RPMI7951 (cell line): ENCODE data around the gene GPR146. TPM values are rescaled to one million over a fixed set of nuclear protein-coding genes. Genes with fewer than 3 reads are reported as not detected.
"Not testable (repeated sequence)": the region's sequence is repeated elsewhere in the genome, so short reads cannot be mapped to it uniquely, and the experiment has no call there.

ENCODE experiments used
- DNase-seq: peaks from one replicate; pipeline ENCODE4 v3.0.0-alpha.2; 2012; ENCODE audit warnings: low read depth
- total RNA-seq: library from RNA; depleted of rRNA; stranded (reverse); fragments of >200 nt; shearing (Covaris generic); gene quantifications from 2 replicates; pipeline ENCODE4 v1.2.3, GENCODE V29; 2014; rRNA removed

The GPR146 gene, protein sequence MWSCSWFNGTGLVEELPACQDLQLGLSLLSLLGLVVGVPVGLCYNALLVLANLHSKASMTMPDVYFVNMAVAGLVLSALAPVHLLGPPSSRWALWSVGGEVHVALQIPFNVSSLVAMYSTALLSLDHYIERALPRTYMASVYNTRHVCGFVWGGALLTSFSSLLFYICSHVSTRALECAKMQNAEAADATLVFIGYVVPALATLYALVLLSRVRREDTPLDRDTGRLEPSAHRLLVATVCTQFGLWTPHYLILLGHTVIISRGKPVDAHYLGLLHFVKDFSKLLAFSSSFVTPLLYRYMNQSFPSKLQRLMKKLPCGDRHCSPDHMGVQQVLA
- total RNA-seq = 1.7 and 5.0 TPM in 2 replicates

DNA sequence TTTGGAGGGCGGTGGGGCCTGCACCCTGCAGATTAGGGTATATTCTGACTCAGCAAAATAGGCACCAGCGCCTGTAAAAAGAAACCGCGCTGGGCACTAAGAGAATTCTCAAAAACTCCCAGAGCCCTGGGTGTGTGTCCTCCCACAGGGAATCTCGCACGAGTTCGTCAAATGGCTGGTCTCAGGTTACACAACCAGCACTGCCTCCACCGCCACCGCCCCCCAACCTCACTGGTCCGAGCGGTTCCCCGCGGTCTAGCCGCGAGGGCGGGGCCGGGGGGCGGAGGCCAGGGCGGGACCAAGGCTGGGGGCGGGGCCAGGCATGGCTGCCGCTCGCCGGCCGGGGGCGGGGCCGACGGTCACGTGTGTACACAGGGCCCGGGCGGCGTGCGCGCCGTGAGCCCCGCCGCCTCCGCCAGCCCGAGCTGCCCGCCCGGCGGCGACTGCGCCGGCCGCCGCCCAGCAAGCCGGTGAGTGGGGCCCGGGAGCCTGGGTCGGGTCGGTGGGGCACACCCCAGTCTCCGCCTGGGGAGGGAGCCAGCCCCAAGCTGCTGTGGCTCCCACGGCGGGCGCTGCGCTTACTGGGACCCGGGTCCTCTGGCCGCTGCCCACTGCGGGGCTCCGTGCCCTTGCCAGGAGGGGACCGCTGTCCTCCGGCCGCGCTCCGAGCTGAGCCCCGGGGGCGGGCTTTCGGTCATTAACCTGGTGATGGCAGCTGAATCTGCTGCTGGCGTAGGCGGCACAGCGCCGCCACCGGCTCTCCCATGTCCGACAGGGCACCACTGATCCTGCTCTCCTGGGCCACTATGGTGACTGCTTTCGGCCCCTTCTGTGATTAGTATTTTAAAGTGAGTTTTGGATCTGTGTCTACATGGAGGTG is at the start of gene GPR146:
TSS of gene GPR146 (plus strand) at position 358 of the 880 bp plus-strand sequence. CDS start 12,970 bp downstream, outside the sequence.
- DNase-seq = peak; percentile 98

DNA sequence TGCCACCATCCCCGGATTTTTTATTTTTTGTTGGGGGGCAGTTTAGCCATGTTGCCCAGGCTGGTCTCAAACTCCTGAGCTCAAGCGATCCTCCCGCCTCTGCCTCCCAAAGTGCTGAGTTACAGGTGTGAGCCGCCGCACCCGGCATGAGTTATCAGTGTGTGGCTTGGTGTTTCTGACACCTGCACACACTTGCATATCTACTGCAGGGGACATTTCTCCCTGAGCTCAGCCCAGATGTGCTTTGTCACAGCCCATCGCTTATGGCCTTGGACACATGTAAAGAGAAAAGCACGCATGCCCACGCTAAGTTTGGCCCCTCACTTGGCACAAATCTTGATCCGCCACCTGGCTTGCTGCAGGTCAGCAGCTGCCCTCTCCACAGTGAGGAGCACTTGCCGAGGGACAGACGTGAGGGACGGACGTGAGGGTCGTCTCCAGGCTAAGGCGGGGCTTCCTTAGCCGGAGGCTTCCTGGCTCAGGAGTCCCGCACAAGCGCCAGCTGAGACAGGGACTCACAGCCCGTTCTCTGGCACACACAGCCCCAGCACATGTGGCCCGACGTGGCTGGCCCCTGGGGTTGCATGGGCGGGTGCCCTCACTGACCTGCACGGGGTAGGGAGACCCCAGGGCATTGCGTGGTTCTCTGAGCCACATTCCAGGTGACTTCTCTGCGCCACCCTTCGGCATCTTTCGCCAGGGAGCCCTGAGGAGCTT is 49.6 kb upstream of the GPR146 start:
- no peak for DNase-seq

DNA sequence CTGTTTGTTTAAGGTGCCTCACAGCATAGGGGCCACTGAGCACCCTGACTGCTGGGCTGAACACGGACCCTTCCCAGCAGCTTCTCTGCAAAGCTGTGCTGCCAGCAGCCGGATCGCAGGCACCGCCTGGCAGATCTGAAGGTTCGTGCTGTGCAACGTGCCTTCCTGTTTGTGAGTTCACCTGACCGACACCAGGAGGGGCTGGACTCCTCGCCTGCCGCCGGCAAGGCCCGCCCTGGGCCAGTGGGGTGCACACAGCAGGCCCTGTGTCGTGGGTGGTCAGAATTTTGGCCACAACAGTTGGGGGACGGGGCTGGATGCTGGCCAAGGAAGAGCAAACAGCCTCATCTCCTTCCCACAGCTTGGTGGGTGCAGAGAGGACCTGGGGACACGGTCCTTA is 48.8 kb upstream of the GPR146 start:
- DNase-seq = no peak

DNA sequence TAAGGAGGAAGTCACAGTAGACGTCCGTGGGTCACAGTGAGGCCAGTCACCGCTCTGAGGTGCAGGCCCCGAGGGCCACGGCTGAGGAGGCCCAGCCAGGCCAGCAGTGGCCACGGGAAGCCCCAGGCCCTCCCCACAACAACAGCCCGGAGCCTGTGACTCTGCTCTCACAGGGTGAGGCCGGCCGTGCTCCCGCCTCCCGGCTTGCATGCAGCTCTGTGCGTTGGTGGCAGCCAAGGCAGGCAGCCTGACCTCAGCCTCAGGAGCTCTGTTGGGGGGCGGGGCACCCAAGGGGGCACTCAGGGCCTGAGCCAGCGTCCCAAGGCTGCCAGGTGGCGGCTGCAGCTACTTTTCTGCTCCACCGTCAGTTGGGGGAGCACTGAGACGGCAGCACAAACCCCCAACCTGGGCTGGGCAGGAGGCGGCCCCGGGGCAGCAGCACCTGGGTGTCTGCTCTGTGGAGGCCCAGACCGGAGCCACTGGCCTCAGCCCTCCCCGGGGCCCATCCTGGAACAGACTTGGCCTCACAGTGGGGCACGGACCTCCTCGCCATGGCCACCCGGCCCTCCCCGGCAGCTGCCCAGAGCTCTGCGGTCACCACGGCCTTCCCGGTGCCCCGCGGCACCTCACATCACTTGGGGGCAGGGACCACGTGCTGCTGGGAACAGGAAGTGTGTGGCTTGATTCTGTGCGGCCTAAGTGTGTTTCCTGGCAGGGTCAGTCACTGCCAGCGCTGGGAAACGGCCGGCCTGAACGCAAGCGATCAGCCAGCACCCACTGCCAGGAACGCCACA is 48.1 kb upstream of the GPR146 start:
- DNase-seq = no peak

DNA sequence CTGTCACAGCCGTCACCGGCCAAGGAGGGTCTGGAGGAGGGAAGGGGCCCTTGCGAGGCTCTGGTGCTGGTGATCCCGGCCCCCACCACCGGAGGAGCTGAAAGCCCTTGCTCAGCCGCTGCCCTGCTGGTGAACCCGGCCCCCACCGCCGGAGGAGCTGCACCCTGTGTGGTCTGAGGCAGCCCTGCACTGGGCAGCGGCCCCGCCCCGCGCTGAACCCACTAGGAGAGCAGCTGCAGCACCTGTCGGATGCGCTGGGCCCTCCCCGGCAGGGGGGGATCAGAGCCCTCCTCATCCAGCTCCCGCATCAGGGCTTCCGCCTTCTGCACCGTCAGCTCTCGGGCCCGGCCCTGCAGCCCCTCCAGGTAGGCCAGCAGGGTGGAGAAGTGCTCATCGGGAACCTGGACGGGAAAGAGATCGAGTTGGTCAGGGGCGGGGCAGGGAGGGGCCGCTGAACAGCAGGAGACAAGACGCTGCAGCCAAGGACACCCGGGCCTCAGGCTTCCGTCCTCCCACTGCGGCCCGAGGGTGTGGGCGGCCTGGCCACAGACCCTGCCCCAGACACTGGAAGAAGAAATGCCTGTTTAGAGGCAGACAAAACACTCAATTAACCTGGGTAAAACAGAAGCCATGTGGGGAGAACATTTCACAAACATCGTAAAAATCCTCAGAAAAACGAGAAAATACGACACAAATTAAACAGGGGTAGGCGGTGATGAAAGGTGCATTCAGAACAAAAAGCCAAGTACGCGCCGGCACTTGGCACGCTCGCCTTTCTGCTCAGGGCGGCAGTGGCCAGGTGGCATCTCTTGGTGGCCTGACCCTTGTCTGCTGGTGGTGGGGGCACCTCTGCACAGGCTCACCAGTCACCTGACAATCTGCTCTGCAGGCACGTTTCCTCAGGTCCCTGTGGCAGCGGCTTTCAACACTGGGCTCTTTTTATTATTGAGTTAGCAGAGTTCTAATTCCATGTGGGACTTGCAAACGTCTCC is 46.6 kb upstream of the GPR146 start:
- DNase-seq = no peak

DNA sequence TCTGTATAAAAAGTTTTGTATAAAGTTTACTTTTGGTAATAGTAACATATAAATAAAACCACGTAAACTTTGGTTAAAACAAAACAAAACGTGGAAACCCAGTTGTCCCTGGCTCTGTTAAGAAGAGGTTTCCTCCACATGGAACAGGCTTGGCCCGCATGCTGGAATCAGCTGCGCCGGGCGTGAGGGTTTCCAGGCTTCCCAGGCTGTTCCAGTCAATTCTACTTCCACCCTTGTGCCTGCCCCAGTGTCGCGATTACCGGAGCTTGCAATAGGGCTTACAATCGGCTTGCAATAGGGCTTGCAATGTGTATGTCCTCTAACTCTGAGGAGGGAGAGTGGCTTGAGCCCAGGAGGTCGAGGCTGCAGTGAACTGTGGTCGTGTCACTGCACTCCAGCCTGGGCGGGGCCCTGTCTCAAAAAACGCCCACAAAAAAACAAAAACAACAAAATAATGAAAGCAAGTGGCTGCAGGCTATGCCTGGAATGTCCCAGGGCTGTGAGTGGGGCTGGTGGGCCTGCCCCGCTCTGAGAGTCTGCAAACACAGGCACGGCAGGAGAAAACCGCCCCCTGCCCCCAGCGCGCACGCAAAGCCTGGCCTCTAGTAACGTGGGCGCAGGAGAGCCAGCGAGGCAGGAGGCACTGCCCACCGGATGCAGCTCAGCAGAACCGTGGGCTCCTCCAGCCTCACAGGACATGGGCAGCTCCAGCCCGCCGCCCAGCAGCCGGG is 45.0 kb upstream of the GPR146 start:
- no peak for DNase-seq

DNA sequence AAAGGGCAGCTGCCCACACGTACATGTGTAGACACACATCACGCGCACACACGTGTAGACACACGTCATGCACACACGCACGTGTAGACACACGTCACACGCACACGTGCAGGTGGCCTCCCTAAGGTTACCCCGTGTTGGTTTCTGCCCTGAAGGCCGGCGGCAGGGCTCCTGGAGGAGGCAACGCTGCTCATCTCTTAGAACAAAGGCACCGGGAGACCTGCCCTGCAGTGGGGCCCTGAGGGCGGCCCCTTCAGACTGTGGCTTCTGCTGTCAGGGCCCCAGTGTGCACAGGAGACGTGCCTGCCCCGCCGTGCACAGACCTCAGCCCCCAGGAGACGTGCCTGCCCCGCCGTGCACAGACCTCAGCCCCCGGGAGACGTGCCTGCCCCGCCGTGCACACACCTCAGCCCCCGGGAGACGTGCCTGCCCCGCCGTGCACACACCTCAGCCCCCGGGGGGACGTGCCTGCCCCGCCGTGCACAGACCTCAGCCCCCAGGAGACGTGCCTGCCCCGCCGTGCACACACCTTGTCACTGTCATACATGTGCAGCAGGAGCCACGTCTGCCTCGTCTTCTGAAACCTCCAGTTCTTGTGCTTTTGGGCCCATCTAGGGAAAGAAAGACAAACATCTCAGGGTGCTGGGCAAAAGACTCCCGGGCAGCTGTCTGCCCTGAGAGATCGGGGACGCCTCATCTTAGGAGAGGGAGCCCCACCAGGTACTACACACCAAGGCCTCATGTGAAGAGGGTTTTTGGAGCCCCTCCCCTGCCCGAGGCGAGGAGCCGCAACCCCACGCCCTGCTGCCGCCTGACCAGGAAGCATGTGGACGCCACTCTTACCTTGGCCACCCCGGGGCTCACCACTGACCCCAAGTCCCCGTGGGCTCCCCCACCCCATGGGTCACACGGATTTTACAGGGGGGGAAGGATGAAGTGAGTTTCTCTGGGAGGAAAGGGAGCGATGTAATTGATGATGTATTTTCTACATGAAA is 44.1 kb upstream of the GPR146 start:
- DNase-seq = no peak

DNA sequence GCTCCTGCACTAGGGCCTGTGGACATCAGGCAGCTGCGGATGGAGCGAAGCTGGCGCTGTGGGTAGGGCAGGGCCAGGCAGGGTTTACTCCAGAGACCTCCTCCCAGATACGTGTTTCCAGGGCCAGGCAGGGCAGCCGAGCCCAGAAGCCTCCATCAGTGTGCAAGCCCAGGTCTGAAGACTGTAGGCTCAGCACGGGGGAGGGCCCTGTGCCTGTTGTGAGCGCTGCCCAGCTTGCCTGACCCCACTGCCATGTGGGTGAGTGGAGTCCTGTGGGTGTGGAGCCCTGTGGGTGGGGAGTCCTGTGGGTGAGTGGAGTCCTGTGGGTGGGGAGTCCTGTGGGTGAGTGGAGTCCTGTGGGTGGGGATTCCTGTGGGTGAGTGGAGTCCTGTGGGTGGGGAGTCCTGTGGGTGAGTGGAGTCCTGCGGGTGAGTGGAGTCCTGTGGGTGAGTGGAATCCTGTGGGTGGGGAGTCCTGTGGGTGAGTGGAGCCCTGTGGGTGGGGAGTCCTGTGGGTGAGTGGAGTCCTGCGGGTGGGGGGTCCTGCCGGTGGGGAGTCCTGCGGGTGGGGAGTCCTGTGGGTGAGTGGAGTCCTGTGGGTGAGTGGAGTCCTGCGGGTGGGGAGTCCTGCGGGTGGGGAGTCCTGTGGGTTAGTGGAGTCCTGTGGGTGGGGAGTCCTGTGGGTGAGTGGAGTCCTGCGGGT is 43.1 kb upstream of the GPR146 start:
- DNase-seq = not testable (repeated sequence)

DNA sequence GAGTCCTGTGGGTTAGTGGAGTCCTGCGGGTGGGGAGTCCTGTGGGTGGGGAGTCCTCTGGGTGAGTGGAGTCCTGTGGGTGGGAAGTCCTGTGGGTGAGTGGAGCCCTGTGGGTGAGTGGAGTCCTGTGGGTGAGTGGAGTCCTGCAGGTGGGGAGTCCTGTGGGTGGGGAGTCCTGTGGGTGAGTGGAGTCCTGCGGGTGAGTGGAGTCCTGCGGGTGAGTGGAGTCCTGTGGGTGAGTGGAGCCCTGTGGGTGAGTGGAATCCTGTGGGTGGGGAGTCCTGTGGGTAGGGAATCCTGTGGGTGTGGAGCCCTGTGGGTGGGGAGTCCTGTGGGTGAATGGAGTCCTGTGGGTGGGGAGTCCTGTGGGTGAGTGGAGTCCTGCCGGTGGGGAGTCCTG is 42.3 kb upstream of the GPR146 start:
- DNase-seq = not testable (repeated sequence)

DNA sequence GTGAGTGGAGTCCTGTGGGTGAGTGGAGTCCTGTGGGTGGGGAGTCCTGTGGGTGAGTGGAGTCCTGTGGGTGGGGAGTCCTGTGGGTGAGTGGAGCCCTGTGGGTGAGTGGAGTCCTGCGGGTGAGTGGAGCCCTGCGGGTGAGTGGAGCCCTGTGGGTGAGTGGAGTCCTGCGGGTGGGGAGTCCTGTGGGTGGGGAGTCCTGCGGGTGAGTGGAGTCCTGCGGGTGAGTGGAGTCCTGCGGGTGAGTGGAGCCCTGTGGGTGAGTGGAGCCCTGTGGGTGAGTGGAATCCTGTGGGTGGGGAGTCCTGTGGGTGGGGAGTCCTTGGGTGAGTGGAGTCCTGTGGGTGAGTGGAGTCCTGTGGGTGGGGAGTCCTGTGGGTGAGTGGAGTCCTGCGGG is 41.9 kb upstream of the GPR146 start:
- DNase-seq = not testable (repeated sequence)

DNA sequence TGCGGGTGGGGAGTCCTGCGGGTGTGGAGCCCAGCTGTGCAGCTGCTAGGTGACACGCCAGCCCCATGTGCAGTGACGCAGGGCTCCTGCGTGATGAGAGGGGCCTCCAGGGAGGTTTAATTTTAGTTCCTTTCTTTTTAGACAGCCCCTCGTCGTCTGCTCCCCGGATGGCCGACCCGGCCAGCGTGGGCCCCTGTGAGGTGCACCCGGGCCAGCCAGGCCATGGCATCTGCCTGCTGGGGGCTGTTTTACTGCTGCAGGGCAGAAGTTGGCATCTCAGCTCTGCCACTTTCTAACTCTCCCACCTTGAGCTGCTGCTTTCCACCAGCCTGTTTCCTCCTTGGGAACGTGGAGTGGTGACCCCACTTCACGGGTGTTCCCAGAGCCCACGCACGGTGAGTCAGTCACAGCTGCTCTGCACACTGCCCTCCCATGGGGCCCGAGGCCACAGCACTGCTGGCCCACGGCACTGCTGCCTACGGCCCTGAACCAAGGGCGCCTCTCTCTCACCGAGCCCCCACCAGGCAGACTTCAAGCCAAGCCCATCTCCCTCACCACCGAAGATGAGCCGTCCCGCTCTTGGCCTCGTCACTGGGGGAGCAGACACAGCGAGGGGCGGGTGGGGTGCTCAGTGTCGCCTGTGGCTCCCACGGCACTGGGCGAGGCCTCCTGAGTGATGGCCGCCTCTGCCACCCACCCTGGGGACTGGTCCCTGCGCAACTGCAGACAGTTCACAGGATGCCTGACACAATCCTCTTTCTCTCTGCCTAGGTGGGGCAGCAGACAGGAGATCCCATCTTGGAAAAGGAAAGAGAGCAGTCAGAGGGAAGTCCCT is 40.1 kb upstream of the GPR146 start:
- DNase-seq = no peak

DNA sequence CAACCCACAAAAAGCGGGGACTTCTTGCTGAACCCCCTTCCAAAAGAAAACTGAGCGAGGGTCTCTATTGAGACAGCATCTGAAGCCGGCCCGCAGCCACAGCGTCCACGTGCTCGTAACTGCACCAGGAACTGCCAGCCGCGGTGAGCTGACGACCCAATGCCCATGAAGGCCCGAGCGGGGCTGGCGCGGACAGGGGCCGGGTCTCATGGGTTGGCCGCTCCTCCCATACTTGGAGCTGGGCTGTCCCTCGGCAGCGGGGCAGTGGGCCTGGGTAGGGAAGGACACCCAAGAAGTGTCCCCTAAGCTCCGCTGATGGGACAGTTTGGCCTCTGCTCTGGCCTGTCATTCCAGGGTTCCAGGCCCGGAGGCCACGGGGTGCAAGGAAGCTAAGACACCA is 39.0 kb upstream of the GPR146 start:
- no peak for DNase-seq

DNA sequence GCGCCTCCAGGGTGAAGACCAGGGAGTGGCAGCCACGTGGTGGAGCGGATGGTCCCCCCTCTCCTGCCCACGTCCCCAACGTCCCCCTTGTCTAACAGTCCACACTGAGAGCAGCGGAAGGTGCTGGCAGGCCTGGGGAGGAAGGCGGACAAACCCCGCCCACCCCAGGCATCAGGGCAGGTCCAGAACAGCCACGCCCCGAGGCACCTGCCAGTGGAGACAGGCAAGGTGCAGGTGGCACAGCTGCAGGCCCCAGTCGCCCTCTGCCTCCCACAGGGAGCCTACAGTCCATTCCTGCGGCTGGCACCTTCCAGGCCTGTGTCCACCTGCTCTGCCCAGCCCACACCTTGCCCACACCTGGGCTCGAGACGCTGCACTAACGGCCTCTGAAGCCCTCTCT is 36.4 kb upstream of the GPR146 start:
- DNase-seq = no peak

DNA sequence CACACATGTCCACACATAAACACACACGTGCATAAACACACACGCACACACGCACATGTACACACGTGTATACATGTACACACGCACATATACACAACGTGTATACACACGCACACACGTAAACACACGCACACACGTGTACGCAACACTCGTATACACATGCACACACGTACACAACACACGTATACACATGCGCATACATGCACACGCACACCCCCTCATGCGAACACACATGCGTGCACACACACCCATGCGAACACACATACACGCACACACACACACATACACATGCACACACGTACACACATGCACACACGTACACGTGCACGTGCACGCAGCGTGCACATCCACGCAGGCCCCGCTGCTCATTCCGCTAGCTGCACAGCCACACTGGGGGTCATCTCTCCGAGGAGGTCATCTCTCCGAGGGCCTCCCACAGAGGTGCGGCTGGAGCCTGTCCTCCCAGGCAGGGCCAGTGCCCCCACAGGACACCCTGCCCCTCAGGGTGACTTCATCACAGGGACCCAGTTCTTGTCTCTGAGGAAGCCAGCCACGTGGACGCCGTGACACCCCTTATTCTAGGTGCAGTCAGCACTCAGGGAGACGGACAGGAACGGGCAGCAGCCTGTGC is 35.5 kb upstream of the GPR146 start:
- DNase-seq = no peak

DNA sequence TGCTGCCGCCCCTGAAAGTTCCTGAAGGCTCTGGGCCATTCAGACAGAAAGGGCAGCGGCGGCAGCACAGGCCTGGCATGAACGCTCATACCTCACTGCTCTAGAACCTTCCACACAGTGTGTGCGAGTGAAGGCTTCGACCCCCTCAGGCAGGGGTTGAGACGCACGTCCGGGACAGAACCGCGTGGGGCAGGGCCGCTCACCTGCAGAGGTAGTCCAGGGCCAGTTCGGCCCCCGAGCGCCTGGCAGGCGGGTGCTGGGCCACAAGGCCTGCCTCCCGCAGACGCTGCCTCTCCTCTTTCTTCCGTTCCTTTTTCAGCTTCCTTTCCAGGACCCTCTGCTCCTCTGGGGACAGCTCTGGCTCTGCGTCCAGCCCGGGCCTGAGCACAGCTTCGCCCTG is 34.6 kb upstream of the GPR146 start:
- no peak for DNase-seq

DNA sequence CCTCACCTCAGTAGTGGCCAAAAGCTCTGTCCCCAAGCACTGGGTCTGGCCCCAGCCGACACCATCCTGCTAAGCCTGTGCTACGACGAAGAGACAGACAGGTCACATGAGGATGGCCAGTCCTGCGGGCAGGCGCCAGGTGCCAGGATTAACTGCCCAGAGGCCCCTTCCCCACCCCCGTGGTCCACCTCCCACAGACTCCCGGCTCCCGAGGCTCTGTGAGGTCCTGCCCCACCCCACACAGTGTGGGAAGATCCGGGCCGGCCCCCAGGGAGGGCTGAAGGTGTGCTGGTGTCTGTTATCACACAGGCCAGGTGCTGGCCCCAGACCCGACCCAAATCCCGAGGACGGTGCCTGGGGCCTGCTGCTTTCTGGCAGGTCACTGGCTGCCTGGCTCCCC is 34.1 kb upstream of the GPR146 start:
- no peak for DNase-seq
